Measurements from ENCODE around the gene PRCP.

The PRCP gene

DNA sequence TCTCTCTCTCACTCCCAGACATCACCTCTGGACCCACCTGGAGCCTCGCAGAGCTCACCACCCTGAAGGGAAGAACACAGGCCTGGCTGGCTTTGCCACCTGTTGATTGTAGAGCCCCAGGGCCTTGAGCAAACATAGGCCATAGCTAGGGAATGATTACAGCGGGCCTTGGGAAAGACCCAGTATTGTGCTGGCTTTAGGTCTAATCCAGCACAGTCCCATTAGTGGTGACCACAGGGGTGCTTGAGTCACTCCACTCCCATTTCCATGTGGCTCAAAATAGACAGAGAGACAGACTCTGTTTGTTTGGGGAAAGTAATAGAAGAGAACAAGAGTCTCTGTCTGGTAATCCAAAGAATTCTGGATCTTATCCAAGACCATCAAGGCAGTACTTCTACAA, 123.9 kb downstream of the PRCP start:
- DNase-seq, result no peak

DNA sequence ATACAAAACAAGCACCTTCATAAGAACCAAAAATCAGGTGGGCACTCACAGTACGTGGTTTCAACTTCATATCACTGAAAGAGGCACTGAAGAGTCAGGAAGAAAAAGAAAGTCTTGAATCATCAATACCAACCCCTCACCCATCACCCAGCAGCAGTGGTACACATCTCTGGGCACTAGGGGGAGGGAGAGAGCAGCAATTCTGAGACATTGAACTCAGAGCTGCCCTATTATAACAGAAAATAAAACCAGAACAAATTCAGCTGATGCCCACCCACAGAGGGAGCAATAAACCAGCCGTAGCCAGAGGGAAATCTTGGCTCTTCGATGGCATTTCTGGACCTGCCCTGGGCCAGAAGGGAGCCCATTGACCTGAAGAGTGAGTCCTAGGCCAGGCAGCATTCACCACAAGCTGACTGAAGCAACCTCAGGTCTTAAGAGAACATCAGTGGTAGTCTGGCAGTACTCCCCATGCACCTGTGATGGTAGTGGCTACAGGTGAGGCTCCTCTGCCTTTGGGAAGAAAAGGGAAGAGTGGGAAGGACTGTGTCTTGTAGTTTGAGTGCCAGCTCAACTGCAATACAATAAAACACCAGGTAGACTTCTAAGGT, 124.4 kb downstream of the PRCP start:
- peak; percentile 83 for DNase-seq

DNA sequence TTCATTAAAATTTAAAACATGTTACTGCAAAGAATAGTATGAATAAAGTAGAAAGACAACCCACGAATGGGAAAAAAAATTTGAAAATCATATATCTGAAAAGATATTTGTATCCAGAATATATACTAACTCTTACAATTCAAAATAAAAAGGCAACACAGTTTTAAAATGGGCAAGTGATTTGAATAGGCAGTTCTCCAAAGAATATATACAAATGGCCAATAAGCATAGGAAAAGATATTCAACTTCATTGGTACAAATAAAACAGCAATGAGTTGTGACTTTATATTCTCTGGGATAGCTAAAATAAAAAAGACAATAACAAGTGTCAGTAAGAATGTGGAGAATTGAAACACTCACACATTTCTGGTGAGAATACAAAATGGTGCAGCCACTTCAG, 125.0 kb downstream of the PRCP start:
- DNase-seq, result no peak

Data from hematopoietic multipotent progenitor cell treated with erythropoietin and hydrocortisone succinate and interleukin-3 and kit ligand, for 4 days (in vitro differentiated cells).